Iris pigment epithelial cell (primary cell): ENCODE results near the gene CAP2.
"Not testable (repeated sequence)": the region's sequence is repeated elsewhere in the genome, so short reads cannot be mapped to it uniquely, and the experiment has no call there.

Source experiments
- DNase-seq: peaks from one replicate; pipeline ENCODE4 v3.0.0-alpha.2; 2011; ENCODE audit warnings: low read depth

CAP2 gene

GRCh38 chr6:17503051-17503450, 109.7 kb downstream of the CAP2 start:
- no peak for DNase-seq

GRCh38 chr6:17504005-17504404, 110.6 kb downstream of the CAP2 start:
- DNase-seq: no peak

GRCh38 chr6:17505062-17505476, 111.7 kb downstream of the CAP2 start:
- DNase-seq: peak; percentile 41

GRCh38 chr6:17505767-17506280, 112.4 kb downstream of the CAP2 start:
- DNase-seq: peak; percentile 57

GRCh38 chr6:17506531-17506930, 113.1 kb downstream of the CAP2 start:
- no peak for DNase-seq

GRCh38 chr6:17506962-17507361, 113.6 kb downstream of the CAP2 start:
- DNase-seq: no peak

GRCh38 chr6:17511084-17511483, 117.7 kb downstream of the CAP2 start:
- no peak for DNase-seq

GRCh38 chr6:17511580-17511979, 118.2 kb downstream of the CAP2 start:
- no peak for DNase-seq

GRCh38 chr6:17519120-17519519, 125.7 kb downstream of the CAP2 start:
- no peak for DNase-seq

GRCh38 chr6:17525637-17526036, 132.2 kb downstream of the CAP2 start:
- no peak for DNase-seq

- DNase-seq: no peak
These were observed 133.7 kb downstream of the CAP2 start for GRCh38 chr6:17527076-17527475.

- no peak for DNase-seq
These were observed 137.0 kb downstream of the CAP2 start for GRCh38 chr6:17530321-17530835.

- DNase-seq: no peak
These were observed 143.2 kb downstream of the CAP2 start for GRCh38 chr6:17536586-17536985.

GRCh38 chr6:17542243-17542642, 148.8 kb downstream of the CAP2 start:
- no peak for DNase-seq

GRCh38 chr6:17545681-17546080, 152.3 kb downstream of the CAP2 start:
- DNase-seq: not testable (repeated sequence)

GRCh38 chr6:17551383-17551958, 158.1 kb downstream of the CAP2 start:
- no peak for DNase-seq

GRCh38 chr6:17552861-17553260, 159.5 kb downstream of the CAP2 start:
- DNase-seq: no peak

GRCh38 chr6:17556014-17556413, 162.6 kb downstream of the CAP2 start:
- no peak for DNase-seq

- DNase-seq: no peak
These were observed 169.2 kb downstream of the CAP2 start for GRCh38 chr6:17562636-17563035.

GRCh38 chr6:17565399-17565798, 172.0 kb downstream of the CAP2 start:
- no peak for DNase-seq

- DNase-seq: peak; percentile 88
These were observed 181.6 kb downstream of the CAP2 start for GRCh38 chr6:17574866-17575560.

GRCh38 chr6:17577059-17577458, 183.7 kb downstream of the CAP2 start:
- no peak for DNase-seq

GRCh38 chr6:17580518-17581048, 187.2 kb downstream of the CAP2 start:
- peak; percentile 33 for DNase-seq
